CD4-positive, alpha-beta T cell treated with Interferon alpha-2 for 1 hour (primary cell): ENCODE results near the gene ARHGEF17.
"Not testable (repeated sequence)": the region's sequence is repeated elsewhere in the genome, so short reads cannot be mapped to it uniquely, and the experiment has no call there.

Experiments used
- DNase-seq, 2 donors: peaks; one replicate each; pipeline ENCODE4 v3.0.0-alpha.2; 2020 to 2022

Gene ARHGEF17

GRCh38 chr11:73273222-73273895, 34.7 kb upstream of the ARHGEF17 start:
- no peak for DNase-seq

GRCh38 chr11:73274191-73274590, 33.9 kb upstream of the ARHGEF17 start:
- DNase-seq: not testable (repeated sequence)

GRCh38 chr11:73274722-73275380, 33.2 kb upstream of the ARHGEF17 start:
- DNase-seq: no peak

GRCh38 chr11:73275381-73275750, 32.7 kb upstream of the ARHGEF17 start:
- no peak for DNase-seq

- DNase-seq: no peak
Measured at GRCh38 chr11:73277467-73277866, 30.6 kb upstream of the ARHGEF17 start.

GRCh38 chr11:73280626-73281025, 27.4 kb upstream of the ARHGEF17 start:
- no peak for DNase-seq

- DNase-seq: no peak
Measured at GRCh38 chr11:73281201-73281741, 26.8 kb upstream of the ARHGEF17 start.

- DNase-seq: no peak
Measured at GRCh38 chr11:73281796-73282660, 26.0 kb upstream of the ARHGEF17 start.

- no peak for DNase-seq
Measured at GRCh38 chr11:73283276-73284000, 24.6 kb upstream of the ARHGEF17 start.

GRCh38 chr11:73284106-73284505, 24.0 kb upstream of the ARHGEF17 start:
- DNase-seq: no peak

- DNase-seq: no peak
Measured at GRCh38 chr11:73285721-73286120, 22.4 kb upstream of the ARHGEF17 start.

GRCh38 chr11:73286240-73286810, 21.8 kb upstream of the ARHGEF17 start:
- no peak for DNase-seq

GRCh38 chr11:73287400-73288101, 20.5 kb upstream of the ARHGEF17 start:
- no peak for DNase-seq

GRCh38 chr11:73288192-73288872, 19.7 kb upstream of the ARHGEF17 start:
- DNase-seq: no peak

GRCh38 chr11:73288873-73289707, 19.0 kb upstream of the ARHGEF17 start:
- DNase-seq: peak; percentile 66 to 80

- no peak for DNase-seq
Measured at GRCh38 chr11:73290536-73290935, 17.5 kb upstream of the ARHGEF17 start.

- no peak for DNase-seq
Measured at GRCh38 chr11:73291196-73291595, 16.9 kb upstream of the ARHGEF17 start.

GRCh38 chr11:73291781-73292524, 16.1 kb upstream of the ARHGEF17 start:
- DNase-seq: no peak

GRCh38 chr11:73292525-73292894, 15.6 kb upstream of the ARHGEF17 start:
- no peak for DNase-seq
